Stomach (tissue), 4 donors: ENCODE data around the gene CFAP77.

Experiments used
- EP300 ChIP-seq: sonication (generic); formaldehyde crosslinking; IDR thresholded peaks from one replicate; pipeline ENCODE4 v1.6.1; 2017; ENCODE audit warnings: antibody characterized with exemption
- POLR2A ChIP-seq, 4 donors: fragments of 450-650 bp; IDR thresholded peaks; one replicate each; pipeline ENCODE4 v1.6.1; 2016; ENCODE audit warnings: antibody characterized with exemption in 4 of 4, control low read depth in 2 of 4, mild to moderate bottlenecking in 1 of 4, moderate library complexity in 1 of 4
- POLR2AphosphoS5 ChIP-seq, 3 donors: sonication (generic); formaldehyde crosslinking; IDR thresholded peaks; one replicate each; pipeline ENCODE4 v1.6.1; 2016; ENCODE audit warnings: antibody characterized with exemption in 3 of 3
- TF ChIP-seq, protein P1 (sequence below), 7 experiments: fragments of 450-650 bp in 4 of 7; fragments of 200-600 bp in 3 of 7; sonication (generic) in 3 of 7; IDR thresholded peaks; one replicate each; pipeline ENCODE4 v1.5.1; 2016 to 2019; ENCODE audit warnings: antibody characterized with exemption in 7 of 7, control low read depth in 2 of 7, mild to moderate bottlenecking in 1 of 7

DNA sequence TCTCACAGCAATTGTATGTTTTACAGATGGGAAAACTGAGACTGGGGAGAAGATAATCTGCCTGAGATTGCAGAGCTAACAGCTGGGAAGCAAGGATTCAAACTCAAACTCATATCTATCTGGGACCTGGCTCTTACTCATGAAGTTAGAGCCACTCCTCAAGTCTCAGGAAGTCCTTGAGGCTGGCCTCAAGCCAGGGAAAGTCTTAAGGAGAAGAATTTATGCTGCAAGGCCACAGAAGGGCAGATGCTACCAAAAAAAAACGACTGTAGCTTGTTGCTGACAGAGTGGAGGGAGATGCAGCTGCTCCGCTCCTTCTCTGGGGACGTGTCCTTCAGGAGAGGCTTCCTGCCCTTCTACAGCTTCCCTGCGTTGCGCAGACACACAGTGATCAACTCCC is 212.1 kb downstream of the CFAP77 start:
- no peak for TF ChIP-seq EP300
- TF ChIP-seq, protein P1, sequence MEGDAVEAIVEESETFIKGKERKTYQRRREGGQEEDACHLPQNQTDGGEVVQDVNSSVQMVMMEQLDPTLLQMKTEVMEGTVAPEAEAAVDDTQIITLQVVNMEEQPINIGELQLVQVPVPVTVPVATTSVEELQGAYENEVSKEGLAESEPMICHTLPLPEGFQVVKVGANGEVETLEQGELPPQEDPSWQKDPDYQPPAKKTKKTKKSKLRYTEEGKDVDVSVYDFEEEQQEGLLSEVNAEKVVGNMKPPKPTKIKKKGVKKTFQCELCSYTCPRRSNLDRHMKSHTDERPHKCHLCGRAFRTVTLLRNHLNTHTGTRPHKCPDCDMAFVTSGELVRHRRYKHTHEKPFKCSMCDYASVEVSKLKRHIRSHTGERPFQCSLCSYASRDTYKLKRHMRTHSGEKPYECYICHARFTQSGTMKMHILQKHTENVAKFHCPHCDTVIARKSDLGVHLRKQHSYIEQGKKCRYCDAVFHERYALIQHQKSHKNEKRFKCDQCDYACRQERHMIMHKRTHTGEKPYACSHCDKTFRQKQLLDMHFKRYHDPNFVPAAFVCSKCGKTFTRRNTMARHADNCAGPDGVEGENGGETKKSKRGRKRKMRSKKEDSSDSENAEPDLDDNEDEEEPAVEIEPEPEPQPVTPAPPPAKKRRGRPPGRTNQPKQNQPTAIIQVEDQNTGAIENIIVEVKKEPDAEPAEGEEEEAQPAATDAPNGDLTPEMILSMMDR (IDR thresholded peaks at IDR 0.05), result no peak
- no peak for TF ChIP-seq POLR2AphosphoS5 (IDR thresholded peaks at IDR 0.05)
- no peak for TF ChIP-seq POLR2A (IDR thresholded peaks at IDR 0.05)
